ENCODE results near the gene RALGAPA1.

The RALGAPA1 gene

GRCh38 chr14:35534873-35535482 is 274.1 kb downstream of the RALGAPA1 start:
- Mint-ChIP-seq H3K27me3 (ENCODE audit: low read depth) (peaks cover 76% of the 10 kb centered on the region), H3K36me3 (ENCODE audit: low read depth) (peaks cover 13% of the 10 kb centered on the region), H3K27ac (no peak overlapping the region), H3K4me3 (peak overlapping the region; percentile 78 to 86 (median 85)), H3K4me1 (peaks cover 9% of the 10 kb centered on the region), H3K9me3 (no peaks in the 10 kb centered on the region)
- TF ChIP-seq CTCF (IDR thresholded peaks at IDR 0.05; ENCODE audit: unreplicated experiment in 3 of 3): no peak

GRCh38 chr14:35534208-35534872 is 274.8 kb downstream of the RALGAPA1 start:
- no peaks in the 10 kb centered on the region for H3K9me3 Mint-ChIP-seq
- peaks cover 10% of the 10 kb centered on the region for H3K36me3 Mint-ChIP-seq (ENCODE audit: low read depth)
- H3K4me1 Mint-ChIP-seq: peaks cover 9% of the 10 kb centered on the region
- H3K27ac Mint-ChIP-seq: no peak overlapping the region
- peak overlapping the region; percentile 77 to 79 (median 77) for H3K4me3 Mint-ChIP-seq
- H3K27me3 Mint-ChIP-seq (ENCODE audit: low read depth): peaks cover 82% of the 10 kb centered on the region
- TF ChIP-seq CTCF (IDR thresholded peaks at IDR 0.05; ENCODE audit: unreplicated experiment in 3 of 3): no peak

- Mint-ChIP-seq H3K27ac (no peak within 1 kb of the TSS), H3K36me3 (ENCODE audit: low read depth) (peaks cover 10% of the 10 kb centered on the region), H3K4me1 (peaks cover 9% of the 10 kb centered on the region), H3K27me3 (ENCODE audit: low read depth) (peaks cover 90% of the 10 kb centered on the region), H3K9me3 (no peaks in the 10 kb centered on the region), H3K4me3 (peak within 1 kb of the TSS; percentile 79 to 86 (median 85))
- TF ChIP-seq CTCF (IDR thresholded peaks at IDR 0.05; ENCODE audit: unreplicated experiment in 3 of 3): no peak
These were observed 275.5 kb downstream of the RALGAPA1 start, which contains the start of gene INSM2 for GRCh38 chr14:35533357-35534207. Gene INSM2, plus strand, starts transcription at chr14:35534164. Its CDS starts 89 bp downstream, at chr14:35534253.

- Mint-ChIP-seq H3K4me3 (peak overlapping the region; percentile 58 to 79 (median 70)), H3K36me3 (ENCODE audit: low read depth) (peaks cover 5% of the 10 kb centered on the region), H3K9me3 (no peaks in the 10 kb centered on the region), H3K27me3 (ENCODE audit: low read depth) (peaks cover 93% of the 10 kb centered on the region), H3K27ac (no peak overlapping the region), H3K4me1 (peaks cover 9% of the 10 kb centered on the region)
- no peak for TF ChIP-seq CTCF (IDR thresholded peaks at IDR 0.05; ENCODE audit: unreplicated experiment in 3 of 3)
These were observed 276.2 kb downstream of the RALGAPA1 start for GRCh38 chr14:35532783-35533356.

GRCh38 chr14:35531960-35532747 is 276.9 kb downstream of the RALGAPA1 start:
- Mint-ChIP-seq H3K27me3 (ENCODE audit: low read depth) (peaks cover 96% of the 10 kb centered on the region), H3K9me3 (no peaks in the 10 kb centered on the region), H3K4me3 (peak overlapping the region in 1 of 3 experiments; percentile 3), H3K36me3 (ENCODE audit: low read depth) (peaks cover 4% of the 10 kb centered on the region), H3K27ac (no peak overlapping the region), H3K4me1 (peaks cover 9% of the 10 kb centered on the region)
- TF ChIP-seq CTCF (IDR thresholded peaks at IDR 0.05; ENCODE audit: unreplicated experiment in 3 of 3): no peak

Measured in nephron (organoid).